ENCODE data around the gene MMP17. TPM values are rescaled to one million over a fixed set of nuclear protein-coding genes. Genes with fewer than 3 reads are reported as not detected.
A peak's percentile ranks its signal among the peaks of the same experiment; 100 is the strongest.

The MMP17 gene
- total RNA-seq, 1 experiment from 2014 or later, result 30.2 TPM

DNA sequence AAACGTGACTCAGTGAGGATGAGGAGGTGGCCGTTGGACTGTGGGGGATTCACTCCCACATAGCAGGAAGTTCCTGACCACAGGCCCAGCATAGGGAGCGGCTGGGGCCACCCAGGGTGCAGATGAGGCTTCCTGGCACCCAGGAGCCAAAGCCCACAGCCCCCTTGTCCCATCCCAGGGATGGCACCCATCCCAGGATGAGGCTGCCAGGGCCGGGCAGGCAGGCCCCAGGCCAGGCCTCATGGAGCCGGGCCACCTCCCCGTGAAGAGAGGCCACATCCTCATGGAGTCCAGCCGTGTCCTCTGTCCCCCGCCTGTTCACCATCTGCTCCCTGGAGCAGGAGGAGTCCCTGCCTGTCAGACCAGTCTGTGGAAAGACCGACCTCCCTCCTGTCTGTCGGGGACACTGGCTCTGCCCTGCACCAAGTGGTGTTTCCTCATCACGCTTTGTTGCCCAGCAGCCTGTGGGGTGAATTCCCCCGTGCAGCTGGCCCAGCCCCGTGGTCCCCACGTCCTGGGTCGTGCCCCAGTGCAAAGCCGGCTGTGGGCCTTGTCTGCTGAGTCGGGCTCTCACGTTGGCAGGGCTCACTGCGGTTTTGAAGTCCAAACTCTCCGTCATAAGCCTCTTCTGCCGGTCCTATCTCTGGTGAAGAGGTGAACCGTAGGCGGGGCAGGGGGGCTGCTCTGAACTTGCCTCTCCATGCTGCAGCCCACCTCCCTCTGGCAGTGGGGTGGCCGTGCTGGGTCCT lies 24.5 kb downstream of the MMP17 start:
- Histone ChIP-seq H3K27me3 (ENCODE audit: low read length) (no peaks in the 10 kb centered on the region), H3F3A (ENCODE audit: low read length, unreplicated experiment) (no peaks in the 10 kb centered on the region), H3K9ac (ENCODE audit: low read length) (no peak overlapping the region), H4K20me1 (ENCODE audit: low read length) (no peaks in the 10 kb centered on the region), H3K9me2 (replicated peaks; ENCODE audit: low read length) (no peaks in the 10 kb centered on the region), H2AFZ (ENCODE audit: low read length) (no peak overlapping the region), H3K27ac (ENCODE audit: low read length) (no peak overlapping the region), H3K9me3 (ENCODE audit: low read length) (no peaks in the 10 kb centered on the region), H3K36me3 (ENCODE audit: low read depth, low read length) (no peaks in the 10 kb centered on the region), H3K4me3 (ENCODE audit: low read length) (no peak overlapping the region), H3K4me1 (ENCODE audit: insufficient read depth, low read length) (peaks cover 10% of the 10 kb centered on the region; the same call in 1 of the 2 replicates), H3K79me2 (ENCODE audit: low read length) (no peaks in the 10 kb centered on the region), H3K4me2 (ENCODE audit: low read length) (no peak overlapping the region)
- ChIA-PET POLR2A (ENCODE audit: unreplicated experiment) (no interaction called here), CTCF (no interaction called here)
- ATAC-seq (peak; percentile 12), DNase-seq (no peak)
- no TSS peak for BruUV-seq (replicated peaks)
- intact Hi-C loops (cut with micrococcal nuclease), result no loop called here
- TF ChIP-seq EZH2 (IDR thresholded peaks at IDR 0.05; ENCODE audit: low read length, unreplicated experiment) (no peak), EZH2phosphoT487 (IDR thresholded peaks at IDR 0.05; ENCODE audit: borderline replicate concordance, low read length) (no peak)
- TF ChIP-seq, protein P1, sequence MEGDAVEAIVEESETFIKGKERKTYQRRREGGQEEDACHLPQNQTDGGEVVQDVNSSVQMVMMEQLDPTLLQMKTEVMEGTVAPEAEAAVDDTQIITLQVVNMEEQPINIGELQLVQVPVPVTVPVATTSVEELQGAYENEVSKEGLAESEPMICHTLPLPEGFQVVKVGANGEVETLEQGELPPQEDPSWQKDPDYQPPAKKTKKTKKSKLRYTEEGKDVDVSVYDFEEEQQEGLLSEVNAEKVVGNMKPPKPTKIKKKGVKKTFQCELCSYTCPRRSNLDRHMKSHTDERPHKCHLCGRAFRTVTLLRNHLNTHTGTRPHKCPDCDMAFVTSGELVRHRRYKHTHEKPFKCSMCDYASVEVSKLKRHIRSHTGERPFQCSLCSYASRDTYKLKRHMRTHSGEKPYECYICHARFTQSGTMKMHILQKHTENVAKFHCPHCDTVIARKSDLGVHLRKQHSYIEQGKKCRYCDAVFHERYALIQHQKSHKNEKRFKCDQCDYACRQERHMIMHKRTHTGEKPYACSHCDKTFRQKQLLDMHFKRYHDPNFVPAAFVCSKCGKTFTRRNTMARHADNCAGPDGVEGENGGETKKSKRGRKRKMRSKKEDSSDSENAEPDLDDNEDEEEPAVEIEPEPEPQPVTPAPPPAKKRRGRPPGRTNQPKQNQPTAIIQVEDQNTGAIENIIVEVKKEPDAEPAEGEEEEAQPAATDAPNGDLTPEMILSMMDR (conservative IDR thresholded peaks at IDR 0.05; ENCODE audit: low read depth, low read length), result no peak

- H3K4me2 ChIP-seq (ENCODE audit: low read length), result no peak overlapping the region
- intact Hi-C loops (cut with micrococcal nuclease), result no loop called here
- H3K27ac ChIP-seq (ENCODE audit: low read length), result no peak overlapping the region
- H3K4me3 ChIP-seq (ENCODE audit: low read length), result no peak overlapping the region
- H3K36me3 ChIP-seq (ENCODE audit: low read depth, low read length), result no peaks in the 10 kb centered on the region
- CTCF ChIA-PET, result no interaction called here
- peaks cover 10% of the 10 kb centered on the region; the same call in 1 of the 2 replicates for H3K4me1 ChIP-seq (ENCODE audit: insufficient read depth, low read length)
- no peaks in the 10 kb centered on the region for H4K20me1 ChIP-seq (ENCODE audit: low read length)
- DNase-seq, result peak; percentile 39
- H3K9me3 ChIP-seq (ENCODE audit: low read length), result no peaks in the 10 kb centered on the region
- ATAC-seq, result no peak
- H3F3A ChIP-seq (ENCODE audit: low read length, unreplicated experiment), result no peaks in the 10 kb centered on the region
- no peak overlapping the region for H3K9ac ChIP-seq (ENCODE audit: low read length)
- no peaks in the 10 kb centered on the region for H3K79me2 ChIP-seq (ENCODE audit: low read length)
- H2AFZ ChIP-seq (ENCODE audit: low read length), result no peak overlapping the region
- no peaks in the 10 kb centered on the region for H3K9me2 ChIP-seq (replicated peaks; ENCODE audit: low read length)
- TF ChIP-seq EZH2 (IDR thresholded peaks at IDR 0.05; ENCODE audit: low read length, unreplicated experiment), result no peak
- TF ChIP-seq, protein P1 (conservative IDR thresholded peaks at IDR 0.05; ENCODE audit: low read depth, low read length), result no peak
- no peak for TF ChIP-seq EZH2phosphoT487 (IDR thresholded peaks at IDR 0.05; ENCODE audit: borderline replicate concordance, low read length)
- H3K27me3 ChIP-seq (ENCODE audit: low read length), result no peaks in the 10 kb centered on the region
- no TSS peak for BruUV-seq (replicated peaks)
- POLR2A ChIA-PET (ENCODE audit: unreplicated experiment), result no interaction called here
Measured at GRCh38 chr12:131853832-131854797, 25.9 kb downstream of the MMP17 start.
